ENCODE measurements around the gene PNMA6E.

PNMA6E gene

GRCh38 chrX:153379508-153379907, 21.6 kb downstream of the PNMA6E start:
- H3K27ac Mint-ChIP-seq = no peak overlapping the region
- no peaks in the 10 kb centered on the region for H3K9me3 Mint-ChIP-seq
- H3K36me3 Mint-ChIP-seq (ENCODE audit: low read depth) = no peaks in the 10 kb centered on the region
- no peaks in the 10 kb centered on the region for H3K27me3 Mint-ChIP-seq (ENCODE audit: low read depth)
- no peak for DNase-seq (ENCODE audit: low spot score)
- H3K4me3 Mint-ChIP-seq = no peak overlapping the region
- H3K4me1 Mint-ChIP-seq (ENCODE audit: low read depth) = no peaks in the 10 kb centered on the region

- Mint-ChIP-seq H3K27ac (no peak overlapping the region), H3K9me3 (no peaks in the 10 kb centered on the region), H3K27me3 (ENCODE audit: low read depth) (no peaks in the 10 kb centered on the region), H3K4me3 (no peak overlapping the region), H3K36me3 (ENCODE audit: low read depth) (no peaks in the 10 kb centered on the region), H3K4me1 (ENCODE audit: low read depth) (no peaks in the 10 kb centered on the region)
- no peak for DNase-seq (ENCODE audit: low spot score)
These were observed 22.5 kb downstream of the PNMA6E start for GRCh38 chrX:153378607-153379006.

GRCh38 chrX:153377727-153378126, 23.4 kb downstream of the PNMA6E start:
- H3K4me1 Mint-ChIP-seq (ENCODE audit: low read depth) = no peaks in the 10 kb centered on the region
- no peak overlapping the region for H3K4me3 Mint-ChIP-seq
- DNase-seq (ENCODE audit: low spot score) = no peak
- H3K27me3 Mint-ChIP-seq (ENCODE audit: low read depth) = peaks cover 3% of the 10 kb centered on the region
- H3K9me3 Mint-ChIP-seq = no peaks in the 10 kb centered on the region
- no peaks in the 10 kb centered on the region for H3K36me3 Mint-ChIP-seq (ENCODE audit: low read depth)
- no peak overlapping the region for H3K27ac Mint-ChIP-seq

- H3K27ac Mint-ChIP-seq = no peak overlapping the region
- DNase-seq (ENCODE audit: low spot score) = no peak
- no peaks in the 10 kb centered on the region for H3K36me3 Mint-ChIP-seq (ENCODE audit: low read depth)
- peaks cover under 1% of the 10 kb centered on the region for H3K4me1 Mint-ChIP-seq (ENCODE audit: low read depth)
- no peaks in the 10 kb centered on the region for H3K9me3 Mint-ChIP-seq
- no peak overlapping the region for H3K4me3 Mint-ChIP-seq
- peaks cover 5% of the 10 kb centered on the region for H3K27me3 Mint-ChIP-seq (ENCODE audit: low read depth)
These were observed 25.6 kb downstream of the PNMA6E start for GRCh38 chrX:153375571-153375970.

- H3K27ac Mint-ChIP-seq = no peak overlapping the region
- H3K4me3 Mint-ChIP-seq = no peak overlapping the region
- peaks cover 2% of the 10 kb centered on the region for H3K4me1 Mint-ChIP-seq (ENCODE audit: low read depth)
- H3K9me3 Mint-ChIP-seq = no peaks in the 10 kb centered on the region
- DNase-seq (ENCODE audit: low spot score) = no peak
- peaks cover 5% of the 10 kb centered on the region for H3K27me3 Mint-ChIP-seq (ENCODE audit: low read depth)
- no peaks in the 10 kb centered on the region for H3K36me3 Mint-ChIP-seq (ENCODE audit: low read depth)
These were observed 26.7 kb downstream of the PNMA6E start for GRCh38 chrX:153374426-153374825.

- Mint-ChIP-seq H3K9me3 (no peaks in the 10 kb centered on the region), H3K4me1 (ENCODE audit: low read depth) (peaks cover 2% of the 10 kb centered on the region), H3K36me3 (ENCODE audit: low read depth) (no peaks in the 10 kb centered on the region), H3K4me3 (no peak overlapping the region), H3K27me3 (ENCODE audit: low read depth) (peaks cover 5% of the 10 kb centered on the region), H3K27ac (no peak overlapping the region)
- DNase-seq (ENCODE audit: low spot score) = no peak
These were observed 28.2 kb downstream of the PNMA6E start for GRCh38 chrX:153372949-153373348.

- no peak overlapping the region for H3K27ac Mint-ChIP-seq
- H3K9me3 Mint-ChIP-seq = no peaks in the 10 kb centered on the region
- peaks cover 5% of the 10 kb centered on the region for H3K27me3 Mint-ChIP-seq (ENCODE audit: low read depth)
- no peak overlapping the region for H3K4me3 Mint-ChIP-seq
- DNase-seq (ENCODE audit: low spot score) = no peak
- no peaks in the 10 kb centered on the region for H3K36me3 Mint-ChIP-seq (ENCODE audit: low read depth)
- peaks cover 2% of the 10 kb centered on the region for H3K4me1 Mint-ChIP-seq (ENCODE audit: low read depth)
These were observed 29.9 kb downstream of the PNMA6E start for GRCh38 chrX:153371256-153371655.

- Mint-ChIP-seq H3K27me3 (ENCODE audit: low read depth) (peaks cover 5% of the 10 kb centered on the region), H3K4me1 (ENCODE audit: low read depth) (peaks cover 6% of the 10 kb centered on the region), H3K27ac (no peak overlapping the region), H3K9me3 (no peaks in the 10 kb centered on the region), H3K4me3 (no peak overlapping the region), H3K36me3 (ENCODE audit: low read depth) (no peaks in the 10 kb centered on the region)
- DNase-seq (ENCODE audit: low spot score) = no peak
These were observed 30.7 kb downstream of the PNMA6E start for GRCh38 chrX:153370293-153371055.

GRCh38 chrX:153366878-153367538, 34.1 kb downstream of the PNMA6E start:
- Mint-ChIP-seq H3K4me3 (no peak overlapping the region), H3K36me3 (ENCODE audit: low read depth) (no peaks in the 10 kb centered on the region), H3K27ac (no peak overlapping the region), H3K4me1 (ENCODE audit: low read depth) (peaks cover 6% of the 10 kb centered on the region), H3K27me3 (ENCODE audit: low read depth) (no peaks in the 10 kb centered on the region), H3K9me3 (no peaks in the 10 kb centered on the region)
- DNase-seq (ENCODE audit: low spot score) = no peak

GRCh38 chrX:153366119-153366518, 35.0 kb downstream of the PNMA6E start:
- no peaks in the 10 kb centered on the region for H3K27me3 Mint-ChIP-seq (ENCODE audit: low read depth)
- peaks cover 6% of the 10 kb centered on the region for H3K4me1 Mint-ChIP-seq (ENCODE audit: low read depth)
- H3K36me3 Mint-ChIP-seq (ENCODE audit: low read depth) = no peaks in the 10 kb centered on the region
- DNase-seq (ENCODE audit: low spot score) = no peak
- peak overlapping the region; percentile 15 for H3K27ac Mint-ChIP-seq
- H3K4me3 Mint-ChIP-seq = no peak overlapping the region
- no peaks in the 10 kb centered on the region for H3K9me3 Mint-ChIP-seq

- Mint-ChIP-seq H3K27me3 (ENCODE audit: low read depth) (no peaks in the 10 kb centered on the region), H3K4me3 (no peak overlapping the region), H3K27ac (peak overlapping the region; percentile 15), H3K36me3 (ENCODE audit: low read depth) (no peaks in the 10 kb centered on the region), H3K4me1 (ENCODE audit: low read depth) (peaks cover 6% of the 10 kb centered on the region), H3K9me3 (no peaks in the 10 kb centered on the region)
- no peak for DNase-seq (ENCODE audit: low spot score)
These were observed 35.5 kb downstream of the PNMA6E start for GRCh38 chrX:153365670-153366069.

- peaks cover 6% of the 10 kb centered on the region for H3K9me3 Mint-ChIP-seq
- no peak overlapping the region for H3K4me3 Mint-ChIP-seq
- H3K27me3 Mint-ChIP-seq (ENCODE audit: low read depth) = no peaks in the 10 kb centered on the region
- H3K36me3 Mint-ChIP-seq (ENCODE audit: low read depth) = peaks cover 2% of the 10 kb centered on the region
- no peak for DNase-seq (ENCODE audit: low spot score)
- no peak overlapping the region for H3K27ac Mint-ChIP-seq
- H3K4me1 Mint-ChIP-seq (ENCODE audit: low read depth) = peaks cover 4% of the 10 kb centered on the region
These were observed 39.3 kb downstream of the PNMA6E start for GRCh38 chrX:153361781-153362397.

- H3K27me3 Mint-ChIP-seq (ENCODE audit: low read depth) = no peaks in the 10 kb centered on the region
- no peak overlapping the region for H3K4me3 Mint-ChIP-seq
- DNase-seq (ENCODE audit: low spot score) = no peak
- H3K9me3 Mint-ChIP-seq = peaks cover 6% of the 10 kb centered on the region
- no peak overlapping the region for H3K27ac Mint-ChIP-seq
- H3K36me3 Mint-ChIP-seq (ENCODE audit: low read depth) = peaks cover 2% of the 10 kb centered on the region
- no peaks in the 10 kb centered on the region for H3K4me1 Mint-ChIP-seq (ENCODE audit: low read depth)
These were observed 43.3 kb downstream of the PNMA6E start for GRCh38 chrX:153357877-153358276.

- Mint-ChIP-seq H3K4me3 (no peak overlapping the region), H3K27me3 (ENCODE audit: low read depth) (no peaks in the 10 kb centered on the region), H3K9me3 (peaks cover 6% of the 10 kb centered on the region), H3K27ac (no peak overlapping the region), H3K4me1 (ENCODE audit: low read depth) (no peaks in the 10 kb centered on the region), H3K36me3 (ENCODE audit: low read depth) (peaks cover 24% of the 10 kb centered on the region)
- DNase-seq (ENCODE audit: low spot score) = no peak
These were observed 47.7 kb downstream of the PNMA6E start for GRCh38 chrX:153353416-153353815.

All from T-helper 2 cell treated with Interferon-gamma antibody and Interleukin-4, amounts not matched to agents 5 μg/mL and 100 μg/mL, for 36 hours (primary cell).